Activated naive CD4-positive, alpha-beta T cell (primary cell): ENCODE measurements around the gene FCN2.

ENCODE experiments used
- DNase-seq, 4 experiments: peaks; one replicate each; lab custom pipeline; 2025; lab: John Stamatoyannopoulos, UW

FCN2 gene

DNA sequence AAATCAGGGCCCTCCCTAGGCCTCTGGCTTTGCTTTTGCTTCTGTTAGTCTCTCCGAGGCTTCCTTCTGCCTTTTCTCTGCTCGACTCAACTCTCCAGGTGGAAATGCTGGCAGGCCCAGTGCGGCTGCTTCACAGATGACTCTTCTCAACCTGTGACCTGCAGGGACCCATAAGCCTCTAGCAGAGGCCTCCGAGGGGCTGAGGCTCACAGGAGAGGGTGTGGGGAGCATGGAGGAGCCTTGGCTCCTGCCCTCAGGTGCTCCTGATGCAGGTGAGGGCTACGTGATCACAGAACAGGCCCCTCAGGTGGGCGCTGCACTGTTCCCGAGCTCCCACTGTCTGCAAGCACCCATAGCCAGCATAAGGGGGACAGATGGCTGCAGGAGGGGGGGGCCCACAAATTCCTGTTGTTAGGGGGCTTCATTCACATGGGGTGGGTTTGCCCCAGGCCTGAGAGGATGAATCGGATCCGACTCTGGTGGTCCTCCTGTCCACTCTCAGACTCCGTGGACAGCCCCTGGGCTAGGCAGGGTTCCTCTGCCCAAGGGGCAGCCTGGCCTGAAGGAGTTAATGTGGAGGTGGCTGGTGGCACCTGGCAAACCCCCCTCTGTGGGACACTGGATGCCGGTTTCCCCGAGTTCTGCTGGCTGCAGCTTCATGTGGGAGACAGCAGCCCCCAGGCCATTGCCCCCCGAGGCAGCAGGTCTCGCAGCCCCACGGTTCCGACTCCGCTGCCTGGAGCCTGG, 10.9 kb upstream of the FCN2 start:
- DNase-seq = no peak

DNA sequence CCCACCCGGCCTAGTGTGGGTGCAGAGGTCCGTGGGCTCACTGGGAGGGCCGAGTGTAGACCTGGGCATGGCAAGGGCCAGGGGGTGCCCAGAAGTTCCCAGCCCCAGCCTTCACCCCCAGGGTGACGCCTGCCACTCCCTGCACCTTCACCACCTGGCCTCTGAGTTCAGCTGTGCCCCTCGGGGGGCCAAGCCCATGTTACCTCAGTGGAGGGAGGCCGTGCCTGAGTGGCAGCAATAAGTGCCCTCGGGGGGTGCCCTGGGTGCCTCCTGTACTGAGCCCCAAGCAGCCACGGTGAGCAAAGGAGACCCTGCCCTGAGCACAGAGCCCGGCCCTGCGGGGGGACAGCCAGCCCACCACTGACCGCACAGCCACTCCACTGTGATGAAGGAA, 10.3 kb upstream of the FCN2 start:
- DNase-seq = no peak

DNA sequence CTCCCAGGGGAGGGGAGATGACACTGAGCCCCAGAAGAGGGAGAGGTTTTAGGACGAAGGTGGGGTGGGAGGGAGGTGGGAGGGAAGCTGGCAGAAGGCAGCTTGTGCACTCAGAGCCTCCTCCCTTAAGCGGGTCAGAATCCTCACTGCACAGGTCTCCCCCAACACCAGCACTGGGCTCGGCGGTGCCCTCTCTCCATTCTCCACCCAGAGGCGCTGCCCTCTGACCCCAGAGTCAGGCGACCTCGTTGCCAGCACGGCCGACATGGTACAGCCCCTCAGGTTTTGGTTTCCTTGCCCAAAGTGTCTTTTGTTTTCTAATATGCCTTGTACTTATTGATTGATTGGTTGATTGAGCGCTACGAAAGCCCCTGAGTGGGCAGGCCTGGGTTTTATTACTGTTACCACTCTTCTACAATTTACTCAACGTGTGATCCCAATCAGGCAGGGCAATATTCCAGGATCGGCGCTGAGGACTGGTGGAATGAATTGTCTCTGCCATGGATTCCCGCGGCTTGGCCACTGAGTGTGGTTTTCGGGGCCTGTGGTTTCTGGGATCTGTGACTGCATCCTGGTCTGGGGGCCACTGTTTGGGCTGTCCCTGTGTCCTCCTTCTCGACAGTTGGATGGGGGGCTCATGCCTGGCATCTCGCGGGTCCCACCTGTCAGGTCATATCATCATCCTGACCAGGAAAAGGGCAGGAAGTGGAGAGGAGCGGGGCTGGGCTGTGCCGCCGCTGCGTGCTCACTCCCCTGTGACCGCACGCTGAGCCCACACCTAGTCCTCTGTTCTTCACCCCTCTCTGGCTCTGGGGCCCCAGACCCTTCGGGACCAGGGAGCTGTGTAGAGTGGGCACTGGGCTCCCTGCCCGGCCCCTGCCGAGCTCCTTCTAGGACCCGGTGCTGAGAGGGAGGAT, 9.6 kb upstream of the FCN2 start:
- DNase-seq = no peak

GRCh38 chr9:134871697-134872340, 8.8 kb upstream of the FCN2 start:
- no peak for DNase-seq

DNA sequence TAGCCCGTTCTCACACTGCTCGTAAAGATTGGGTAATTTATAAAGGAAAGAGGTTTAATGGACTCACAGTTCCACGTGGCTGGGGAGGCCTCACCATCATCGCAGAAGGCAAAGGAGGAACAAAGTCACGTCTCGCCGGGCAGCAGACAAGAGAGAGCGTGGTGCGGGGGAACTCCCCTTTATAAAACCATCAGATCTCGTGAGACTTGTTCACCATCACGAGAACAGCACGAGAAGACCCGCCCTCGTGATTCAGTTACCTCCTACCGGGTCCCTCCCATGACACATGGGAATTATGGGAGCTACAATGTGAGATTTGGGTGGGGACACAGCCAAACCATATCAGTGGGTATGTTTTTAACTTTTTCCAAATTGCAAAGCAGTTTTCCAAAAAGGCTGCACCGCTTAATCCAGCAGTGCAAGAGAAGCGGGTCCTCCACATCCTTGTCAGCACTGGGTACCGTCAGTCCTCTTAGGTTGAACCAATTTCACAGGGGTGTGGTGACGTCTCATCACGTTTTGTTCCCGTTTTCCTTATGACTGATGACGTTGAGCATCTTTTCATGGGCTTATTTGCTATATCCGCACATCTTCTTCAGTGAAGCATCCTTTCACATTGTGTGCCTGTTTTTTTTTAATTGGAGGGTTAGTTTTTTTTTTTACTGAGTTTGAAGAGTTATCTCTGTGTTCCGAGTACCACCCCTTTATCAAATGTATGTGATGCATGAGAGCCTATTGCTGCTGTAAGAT, 8.0 kb upstream of the FCN2 start:
- DNase-seq = no peak

DNA sequence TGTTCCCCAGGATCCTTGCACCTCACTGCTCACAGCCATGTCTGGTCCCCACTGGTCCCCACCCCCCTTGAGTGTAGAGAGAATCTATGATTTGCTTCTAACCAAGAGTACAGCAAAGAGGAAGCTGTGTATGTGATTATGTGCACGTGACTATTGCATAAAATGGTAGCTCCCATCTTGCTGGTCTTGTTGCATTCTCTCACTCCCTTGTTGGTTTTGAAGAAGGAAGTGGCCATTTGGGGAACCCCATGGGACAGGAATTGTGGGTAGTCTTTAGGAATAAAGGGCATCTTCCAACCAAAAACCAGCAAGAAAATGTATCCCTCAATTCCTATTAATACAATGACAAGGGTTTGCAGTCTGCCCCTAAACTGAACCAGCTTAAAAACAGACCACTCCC, 5.2 kb upstream of the FCN2 start:
- DNase-seq = no peak

DNA sequence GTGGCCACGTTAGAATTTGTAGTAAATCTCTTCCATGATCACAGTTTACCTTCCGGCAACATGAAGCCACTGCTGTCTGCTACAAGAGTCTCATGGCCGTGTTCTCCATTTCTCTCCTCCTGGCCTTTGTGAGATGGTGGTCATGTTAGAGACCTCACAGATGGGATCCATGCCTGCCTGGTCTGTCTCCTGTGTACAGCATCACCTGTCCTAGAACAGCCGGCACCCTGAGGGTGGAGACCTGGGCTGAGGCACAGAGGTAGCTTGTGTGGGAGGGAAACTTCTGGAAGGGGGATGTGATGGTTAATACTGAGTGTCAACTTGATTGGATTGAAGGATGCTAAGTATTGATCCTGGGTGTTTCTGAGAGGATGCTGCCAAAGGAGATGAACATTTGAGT, 3.1 kb upstream of the FCN2 start:
- no peak for DNase-seq

- DNase-seq = no peak
Observed at GRCh38 chr9:134879664-134880483, 736 bp upstream of the FCN2 start.

DNA sequence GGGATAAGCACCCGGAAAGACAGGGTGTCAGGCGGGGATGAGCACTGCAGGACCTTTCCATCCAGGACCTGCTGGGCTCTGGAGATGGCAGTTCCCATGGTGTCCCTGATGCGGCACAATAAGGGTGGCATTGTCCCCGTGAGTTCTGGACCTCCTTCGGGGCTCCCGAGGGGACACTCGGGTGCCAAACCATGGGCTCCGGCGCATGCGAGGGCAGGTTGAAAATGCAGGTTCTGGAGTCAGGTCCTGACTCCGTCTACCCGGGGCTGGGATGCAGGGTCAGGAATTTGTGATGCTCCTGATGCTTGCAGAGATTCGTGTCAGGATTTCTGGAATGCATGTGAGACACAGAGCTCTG, 682 bp downstream of the FCN2 start:
- DNase-seq = no peak

GRCh38 chr9:134882204-134882785, 1.7 kb downstream of the FCN2 start:
- no peak for DNase-seq

DNA sequence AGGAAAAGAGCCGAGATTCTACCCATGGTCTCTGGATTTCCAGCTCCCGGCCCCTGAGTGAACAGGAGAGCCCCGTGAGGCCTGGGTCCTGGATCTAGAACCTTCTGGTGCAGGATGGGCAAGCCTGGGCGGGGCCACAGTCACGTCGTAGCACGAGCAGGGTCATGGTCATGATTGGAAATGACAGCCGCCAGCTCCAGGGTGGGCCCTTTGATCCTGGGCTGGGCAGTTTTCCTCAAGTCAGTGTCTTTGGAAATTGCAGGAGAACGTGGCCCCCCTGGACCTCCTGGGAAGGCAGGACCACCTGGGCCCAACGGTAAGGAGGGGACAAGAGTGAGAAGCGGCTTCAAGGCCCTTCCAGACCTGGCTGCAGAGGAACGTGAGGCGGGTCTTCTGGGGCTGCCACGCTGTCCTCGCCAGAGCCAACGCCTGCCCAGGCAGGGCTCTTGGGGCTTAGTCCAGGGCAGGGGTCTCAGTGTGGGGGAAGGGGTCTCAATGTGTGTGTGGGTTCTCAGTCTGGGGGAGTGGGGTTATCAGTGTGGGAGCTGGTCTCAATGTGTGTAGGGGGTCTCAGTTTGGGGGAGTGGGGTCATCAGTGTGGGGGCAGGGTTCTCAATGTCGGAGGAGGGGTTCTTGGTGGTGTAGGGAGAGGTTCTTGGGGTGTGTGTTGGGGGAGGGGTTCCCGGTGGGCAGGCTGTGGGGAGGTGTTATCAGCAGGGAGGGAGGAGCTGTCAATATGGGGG, 2.6 kb downstream of the FCN2 start:
- no peak for DNase-seq

DNA sequence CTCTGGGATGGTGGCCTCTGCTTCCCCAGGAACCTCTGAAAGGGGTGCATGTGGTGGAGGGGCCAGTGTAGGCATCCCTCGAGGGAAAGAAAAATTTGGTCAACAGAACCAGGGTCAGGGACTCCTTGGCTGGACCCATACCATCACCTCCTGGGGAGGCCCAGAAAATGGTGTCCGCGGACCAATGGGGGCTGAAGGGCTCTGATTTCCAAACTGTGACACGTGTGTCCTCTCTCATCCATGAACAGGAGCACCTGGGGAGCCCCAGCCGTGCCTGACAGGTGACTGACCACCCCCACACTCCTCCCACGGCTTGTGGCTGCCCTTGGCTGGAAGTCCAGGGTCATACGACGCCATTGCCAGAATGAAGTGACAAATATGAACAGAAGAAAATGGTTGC, 3.9 kb downstream of the FCN2 start:
- no peak for DNase-seq

GRCh38 chr9:134885001-134885678, 4.5 kb downstream of the FCN2 start:
- no peak for DNase-seq

DNA sequence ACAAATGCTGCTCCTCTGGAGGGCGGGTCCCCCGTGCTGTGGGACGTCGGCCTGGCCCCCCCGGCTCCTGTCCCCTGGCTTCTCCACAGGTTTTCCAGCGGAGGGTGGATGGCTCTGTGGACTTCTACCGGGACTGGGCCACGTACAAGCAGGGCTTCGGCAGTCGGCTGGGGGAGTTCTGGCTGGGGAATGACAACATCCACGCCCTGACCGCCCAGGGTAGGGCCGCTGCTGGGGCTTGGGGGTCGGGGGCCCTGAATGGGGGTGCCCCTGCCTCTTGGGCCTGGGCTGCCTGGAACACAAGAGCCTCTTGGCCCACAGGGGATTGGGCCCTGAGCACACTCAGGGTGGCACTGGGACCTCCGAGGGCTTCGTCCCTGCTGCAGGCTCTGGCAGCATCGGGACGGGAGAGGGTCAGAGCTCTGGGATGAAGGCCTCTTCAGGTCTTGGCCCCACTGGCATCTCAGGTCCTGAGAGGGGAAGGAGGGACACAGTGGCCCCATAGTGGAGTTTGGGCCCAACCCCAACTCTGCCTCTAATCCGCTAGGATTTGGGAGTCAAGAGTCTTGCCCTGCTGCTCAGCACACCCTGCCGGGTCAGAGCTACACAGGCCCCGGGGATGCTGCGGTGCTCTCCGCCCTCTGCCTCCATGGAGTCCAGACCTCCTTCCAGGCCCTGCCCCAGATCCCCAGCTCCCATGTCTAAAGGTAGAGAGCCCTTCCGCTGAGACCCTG, 5.2 kb downstream of the FCN2 start:
- no peak for DNase-seq

DNA sequence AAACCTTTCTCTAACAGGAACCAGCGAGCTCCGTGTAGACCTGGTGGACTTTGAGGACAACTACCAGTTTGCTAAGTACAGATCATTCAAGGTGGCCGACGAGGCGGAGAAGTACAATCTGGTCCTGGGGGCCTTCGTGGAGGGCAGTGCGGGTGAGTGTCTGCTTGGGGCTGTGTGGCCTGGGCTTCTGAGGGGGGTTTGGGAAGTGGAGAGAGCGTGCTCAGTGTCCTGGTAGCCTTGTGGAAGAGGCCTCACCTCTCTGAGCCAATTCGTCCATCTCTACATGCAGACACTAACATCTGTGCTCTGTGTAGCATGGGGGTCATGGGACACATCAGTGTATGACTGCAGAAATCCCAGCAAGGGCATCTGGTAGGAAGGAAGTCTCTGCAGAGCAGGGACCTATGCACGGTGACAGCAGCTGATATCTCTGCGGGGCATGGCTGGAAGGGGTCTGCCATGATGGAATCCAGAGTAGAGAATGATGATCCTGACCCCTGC, 5.9 kb downstream of the FCN2 start:
- DNase-seq = no peak

DNA sequence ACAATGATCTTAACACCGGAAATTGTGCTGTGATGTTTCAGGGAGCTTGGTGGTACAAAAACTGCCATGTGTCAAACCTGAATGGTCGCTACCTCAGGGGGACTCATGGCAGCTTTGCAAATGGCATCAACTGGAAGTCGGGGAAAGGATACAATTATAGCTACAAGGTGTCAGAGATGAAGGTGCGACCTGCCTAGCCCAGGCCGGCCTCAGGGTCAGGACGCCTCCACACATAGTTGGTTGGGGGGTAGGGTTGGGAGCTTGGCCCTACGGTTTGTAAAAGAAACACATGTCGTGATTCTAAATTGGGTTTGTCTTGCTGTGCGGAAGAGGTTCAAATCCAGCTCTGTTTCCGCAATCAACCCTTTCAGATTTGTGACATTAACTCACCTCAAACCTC, 6.6 kb downstream of the FCN2 start:
- DNase-seq = no peak

DNA sequence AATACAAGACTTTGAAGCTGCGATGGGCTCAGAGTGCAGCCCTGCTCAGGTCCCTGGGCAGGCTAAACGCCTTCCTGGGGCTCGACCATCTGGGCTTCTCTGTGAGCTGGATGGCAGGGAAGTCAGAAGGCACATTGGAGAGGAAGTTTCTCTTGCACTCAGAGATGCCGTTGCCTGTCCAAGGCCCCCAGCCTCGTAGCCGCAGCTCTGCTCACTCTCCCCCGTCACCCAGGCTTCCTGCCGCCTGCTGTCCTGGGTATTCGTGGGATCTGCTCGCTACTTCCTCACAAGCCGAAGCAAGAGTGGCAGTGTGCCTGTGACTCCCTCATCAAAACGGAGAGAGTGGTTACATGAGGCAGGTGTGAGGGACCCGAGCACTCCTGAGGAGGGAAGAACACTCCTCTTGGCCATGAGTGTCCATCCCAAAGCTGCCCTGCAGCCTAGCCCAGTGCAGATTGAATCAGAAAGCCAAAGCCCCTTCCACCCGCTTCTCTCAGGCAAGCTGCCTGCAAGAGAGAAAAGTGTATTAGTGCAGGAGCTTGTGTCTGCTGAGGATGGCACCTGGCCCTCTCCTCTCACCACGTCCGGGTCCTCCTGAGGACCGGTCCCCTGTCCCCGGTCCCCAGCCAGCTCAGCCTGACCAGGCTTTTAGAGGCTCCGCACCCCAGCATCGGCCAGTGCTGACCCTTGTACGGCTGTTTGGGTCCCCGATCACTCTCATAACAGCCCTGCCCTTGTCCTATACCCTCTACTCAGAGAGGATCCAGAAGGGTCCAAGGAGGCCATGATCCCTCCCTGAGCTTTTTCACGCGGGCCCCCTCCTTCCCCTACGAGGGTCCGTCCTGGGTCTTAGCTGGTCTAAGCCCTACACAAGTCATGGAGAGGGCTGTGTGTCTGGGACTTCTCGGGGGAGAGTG, 7.3 kb downstream of the FCN2 start:
- no peak for DNase-seq
